GM18861 (cell line): ENCODE results near the gene SSMEM1.
"Not testable (repeated sequence)": the region's sequence is repeated elsewhere in the genome, so short reads cannot be mapped to it uniquely, and the experiment has no call there.

Source experiments
- ATAC-seq: cut with Tn5 transposase; IDR thresholded peaks from one replicate; pipeline ENCODE4 v1.9.1; 2021; ENCODE audit not compliant: unreplicated experiment

The SSMEM1 gene, protein sequence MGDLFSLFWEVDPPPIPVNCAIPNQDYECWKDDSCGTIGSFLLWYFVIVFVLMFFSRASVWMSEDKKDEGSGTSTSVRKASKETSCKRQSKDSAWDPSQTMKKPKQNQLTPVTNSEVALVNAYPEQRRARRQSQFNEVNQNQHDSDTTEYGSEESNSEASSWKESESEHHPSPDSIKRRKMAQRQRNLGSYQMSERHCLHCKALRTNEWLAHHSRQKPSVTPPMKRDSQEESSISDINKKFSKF

DNA sequence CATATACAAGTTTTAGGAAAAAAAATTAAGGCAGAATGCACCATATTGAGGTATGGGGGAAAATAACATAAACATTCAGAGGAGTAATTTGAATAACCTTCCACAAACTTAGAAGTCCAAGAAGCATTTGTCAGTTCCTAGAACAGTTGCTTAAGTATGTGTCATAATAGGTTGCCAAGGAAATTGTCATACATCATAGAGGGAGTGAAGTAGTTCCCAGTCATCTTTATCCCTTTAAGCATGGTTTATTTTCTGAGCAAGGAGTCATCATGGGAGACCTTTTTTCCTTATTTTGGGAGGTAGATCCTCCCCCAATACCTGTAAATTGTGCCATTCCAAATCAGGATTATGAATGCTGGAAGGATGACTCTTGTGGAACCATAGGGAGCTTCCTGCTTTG lies at the start of gene SSMEM1:
Gene SSMEM1 (plus strand): TSS at position 219 of the 400 bp plus-strand sequence. CDS start 51 bp downstream, at position 270.
- ATAC-seq = no peak

DNA sequence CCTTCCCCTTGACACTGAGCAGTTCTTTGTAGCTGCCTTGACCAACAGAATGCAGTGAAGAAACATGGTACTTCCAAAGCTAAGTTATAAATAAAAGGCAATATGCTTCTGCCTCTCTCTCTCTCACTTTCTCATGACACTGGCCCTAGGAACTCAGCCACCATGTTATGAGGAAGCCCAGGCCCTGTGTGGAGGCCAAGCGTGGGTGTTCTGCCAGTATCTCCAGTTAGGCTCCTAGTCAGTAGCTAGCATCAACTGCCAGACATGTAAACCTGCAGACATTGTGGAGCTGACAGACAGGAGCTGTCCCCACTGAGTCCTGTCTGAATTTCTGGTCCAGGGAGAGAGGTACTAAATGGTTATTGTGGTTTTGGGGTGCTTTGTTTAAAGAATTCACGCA lies 47.6 kb upstream of the SSMEM1 start:
- ATAC-seq = no peak

DNA sequence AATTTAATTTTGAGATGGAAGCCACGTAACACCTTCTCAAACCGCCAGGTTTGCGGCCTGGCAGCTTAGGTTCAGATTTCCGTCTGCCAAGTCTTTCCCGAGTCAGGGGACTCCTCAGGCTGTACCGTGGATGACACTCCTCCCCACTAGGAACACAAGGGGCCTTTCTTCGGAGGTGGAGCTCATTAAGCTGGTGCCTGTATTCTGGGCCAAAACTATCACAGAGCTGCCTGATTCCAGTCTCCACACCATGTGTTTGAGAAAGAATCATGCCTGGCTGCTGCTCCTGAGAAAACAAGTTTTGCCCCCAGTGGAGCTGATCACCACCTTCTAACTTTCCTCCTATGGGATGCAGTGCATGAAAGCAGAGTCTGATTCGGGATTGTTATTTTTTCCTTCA lies 47.2 kb upstream of the SSMEM1 start:
- ATAC-seq = no peak

DNA sequence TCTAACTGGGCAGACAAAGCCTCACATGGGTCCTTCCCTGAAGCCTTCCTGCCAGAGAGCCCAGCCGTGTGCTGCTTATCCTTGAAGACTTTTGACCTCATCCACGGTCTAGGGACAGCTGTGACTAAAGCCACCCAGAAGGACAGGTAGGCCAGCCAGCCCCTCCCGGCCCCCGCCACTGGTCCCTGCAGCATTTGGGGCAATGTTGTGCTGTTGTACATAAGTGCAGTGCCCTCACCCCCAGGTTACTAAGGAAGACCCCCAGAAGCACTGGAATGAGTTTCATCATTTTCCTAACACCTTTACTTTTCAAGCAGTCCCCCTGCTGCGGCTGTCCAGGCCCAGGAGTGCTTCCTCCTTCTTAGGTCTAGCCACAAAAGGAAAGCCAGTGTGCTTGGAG lies 45.5 kb upstream of the SSMEM1 start:
- no peak for ATAC-seq

DNA sequence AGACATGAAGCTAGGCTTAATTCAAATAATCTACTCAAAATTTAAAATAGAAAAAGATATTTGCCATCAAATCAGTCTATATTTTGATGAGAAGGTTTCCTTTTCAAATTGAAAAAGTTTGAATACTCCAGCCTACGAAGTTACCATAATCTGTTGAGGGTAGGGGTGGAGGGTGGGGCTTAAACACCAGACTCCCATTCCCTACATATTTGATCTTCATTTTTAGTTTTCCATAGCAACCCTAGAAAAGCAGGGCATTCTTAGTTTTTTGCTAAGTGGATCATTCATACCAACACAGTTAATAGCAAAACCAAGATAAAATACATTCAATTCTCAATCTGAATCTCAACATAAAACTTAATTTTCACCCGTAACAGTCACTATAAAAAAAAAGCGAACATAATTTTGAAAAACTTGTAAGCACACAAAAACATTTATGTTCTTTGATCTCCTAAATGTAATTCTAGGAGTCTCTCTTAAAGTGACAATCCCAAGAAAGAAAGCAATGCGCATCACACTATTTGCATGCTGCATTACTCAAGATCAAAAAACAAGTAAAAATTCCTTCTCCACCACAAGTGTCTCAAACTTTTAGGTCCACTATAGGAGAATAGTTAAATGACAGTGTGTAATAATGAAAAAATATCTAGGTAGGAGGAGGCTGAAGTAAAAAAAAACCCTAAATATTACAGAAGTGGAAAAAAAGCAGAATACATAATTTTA lies 33.3 kb upstream of the SSMEM1 start:
- no peak for ATAC-seq

DNA sequence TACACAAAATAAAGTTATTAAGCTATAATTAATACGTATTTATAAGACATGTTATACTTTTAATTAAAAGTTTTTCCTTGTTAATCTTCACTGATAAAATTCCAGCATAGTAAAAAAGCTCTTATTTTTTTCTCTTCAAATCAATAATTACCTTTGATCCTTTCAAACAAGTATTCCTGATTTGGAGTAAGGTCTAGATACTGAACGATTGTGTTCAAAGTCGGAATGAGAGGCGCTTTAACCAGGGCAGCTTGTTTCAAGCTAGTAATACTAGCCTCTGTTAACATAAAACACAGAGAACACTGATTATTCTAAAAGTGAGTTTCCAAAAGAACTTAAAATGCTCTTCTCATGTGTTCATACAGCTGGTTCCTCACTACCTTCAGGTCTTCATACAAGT lies 29.4 kb upstream of the SSMEM1 start:
- ATAC-seq = no peak

DNA sequence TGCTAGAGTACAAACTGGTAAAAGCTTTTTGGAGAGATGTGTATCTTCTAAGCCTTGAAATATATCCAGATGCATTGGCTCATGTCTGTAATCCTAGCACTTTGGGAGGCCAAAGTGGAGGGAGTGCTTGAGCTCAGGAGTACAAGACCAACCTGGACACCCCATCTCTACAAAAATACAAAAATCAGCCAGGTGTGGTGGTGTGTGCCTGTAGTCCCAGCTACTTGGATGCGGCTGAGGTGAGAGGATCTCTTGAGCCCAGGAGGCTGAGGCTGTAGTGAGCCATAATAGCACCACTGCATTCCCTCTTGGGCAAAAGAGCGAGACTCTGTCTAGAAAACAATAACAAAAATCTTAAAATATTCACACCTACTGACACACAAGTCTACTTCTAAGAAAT lies 28.0 kb upstream of the SSMEM1 start:
- no peak for ATAC-seq

DNA sequence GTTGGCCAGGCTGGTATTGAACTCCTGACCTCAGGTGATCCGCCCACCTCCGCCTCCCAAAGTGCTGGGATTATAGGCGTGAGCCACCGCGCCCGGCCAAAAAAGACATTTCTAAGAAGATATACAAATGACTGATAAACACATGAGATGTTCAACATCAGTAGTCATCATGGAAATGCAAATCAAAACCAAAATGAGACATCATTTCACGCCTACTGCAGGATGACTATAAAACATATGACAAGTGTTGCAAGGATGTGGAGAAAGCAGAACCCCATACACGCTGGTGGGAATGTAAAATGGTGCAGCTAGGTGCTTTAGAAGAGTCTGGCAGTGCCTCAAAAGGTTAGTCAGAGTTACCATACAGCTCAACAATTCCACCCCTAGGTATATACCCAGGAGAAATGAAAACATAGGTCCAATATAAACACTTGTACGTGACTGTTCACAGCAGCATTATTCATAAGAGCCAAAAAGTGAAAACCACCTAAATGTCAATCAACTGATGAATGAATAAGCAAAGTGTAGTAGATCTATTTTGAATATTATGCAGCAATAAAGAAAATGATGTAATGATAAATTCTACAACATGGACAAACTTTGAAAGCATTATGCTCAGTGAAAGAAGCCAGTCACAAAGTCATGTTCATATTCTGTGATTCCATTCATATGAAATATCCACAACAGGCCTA lies 26.9 kb upstream of the SSMEM1 start:
- no peak for ATAC-seq

DNA sequence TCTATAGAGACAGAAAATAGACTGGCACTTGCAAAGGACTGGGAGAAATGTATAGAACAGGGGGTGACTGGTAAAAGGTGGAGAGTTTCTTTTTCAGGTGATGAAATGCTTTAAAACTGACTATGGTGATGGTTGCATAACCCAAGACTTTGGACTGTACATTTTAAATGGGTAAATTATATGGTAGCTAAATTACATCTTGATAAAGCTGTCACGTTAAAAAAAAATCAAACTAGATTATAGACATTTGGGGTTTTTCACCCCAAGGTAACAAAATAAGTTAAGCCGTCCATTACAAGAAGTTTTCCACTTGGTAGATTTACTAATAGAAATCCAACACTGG lies 26.4 kb upstream of the SSMEM1 start:
- ATAC-seq = no peak

DNA sequence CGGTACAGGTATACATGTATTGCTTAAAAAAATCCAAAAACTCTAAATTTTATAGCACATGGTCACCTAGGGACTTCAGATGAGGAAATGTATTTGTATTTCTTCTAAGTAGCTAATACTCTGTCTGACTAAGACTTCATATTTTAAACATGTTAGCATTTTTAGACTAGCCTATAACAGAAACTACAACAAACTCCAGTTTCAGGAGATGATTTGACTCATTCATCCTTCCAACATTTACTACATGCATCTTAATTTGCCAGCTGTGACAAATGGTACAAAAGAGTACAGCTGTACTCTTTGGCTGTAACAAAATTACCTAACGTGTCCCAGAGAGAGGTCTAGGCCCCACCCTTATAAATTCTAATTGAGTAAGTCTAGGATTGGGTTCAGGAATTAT lies 24.7 kb upstream of the SSMEM1 start:
- ATAC-seq = peak; percentile 88

DNA sequence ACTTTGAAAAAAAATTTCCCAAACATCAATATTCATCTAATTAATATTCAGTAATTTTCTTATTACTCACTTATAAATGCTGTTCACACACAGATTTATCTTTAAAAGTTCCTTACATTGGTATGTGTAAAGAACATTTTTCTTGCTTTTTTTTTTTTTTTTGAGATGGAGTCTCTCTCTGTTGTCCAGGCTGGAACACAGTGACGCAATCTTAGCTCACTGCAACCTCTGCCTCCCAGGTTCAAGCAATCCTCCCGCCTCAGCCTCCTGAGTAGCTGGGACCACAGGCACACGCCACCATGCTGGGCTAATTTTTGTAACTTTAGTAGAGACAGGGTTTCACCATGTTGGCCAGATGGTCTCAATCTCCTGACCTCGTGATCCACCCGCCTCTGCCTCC lies 23.3 kb upstream of the SSMEM1 start:
- not testable (repeated sequence) for ATAC-seq

DNA sequence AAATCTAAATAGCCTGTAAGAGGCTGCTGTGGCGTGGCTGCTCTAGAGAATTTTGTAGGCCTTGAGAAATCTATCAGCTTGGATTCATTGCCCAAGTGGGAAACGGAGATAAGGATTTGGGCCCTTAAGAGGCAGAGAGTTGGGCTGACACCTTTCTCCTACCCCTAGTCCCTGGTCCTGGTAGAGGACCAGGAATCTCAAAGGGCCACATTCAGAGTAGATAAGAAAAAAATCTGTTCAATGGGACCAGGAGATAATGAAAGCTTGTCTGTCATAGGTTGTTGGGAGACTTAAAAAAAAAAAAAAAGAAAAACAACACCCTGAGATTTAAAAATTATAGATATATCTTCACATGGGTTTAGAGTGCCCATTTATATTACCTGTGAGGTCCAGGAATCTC lies 20.3 kb upstream of the SSMEM1 start:
- ATAC-seq = no peak

DNA sequence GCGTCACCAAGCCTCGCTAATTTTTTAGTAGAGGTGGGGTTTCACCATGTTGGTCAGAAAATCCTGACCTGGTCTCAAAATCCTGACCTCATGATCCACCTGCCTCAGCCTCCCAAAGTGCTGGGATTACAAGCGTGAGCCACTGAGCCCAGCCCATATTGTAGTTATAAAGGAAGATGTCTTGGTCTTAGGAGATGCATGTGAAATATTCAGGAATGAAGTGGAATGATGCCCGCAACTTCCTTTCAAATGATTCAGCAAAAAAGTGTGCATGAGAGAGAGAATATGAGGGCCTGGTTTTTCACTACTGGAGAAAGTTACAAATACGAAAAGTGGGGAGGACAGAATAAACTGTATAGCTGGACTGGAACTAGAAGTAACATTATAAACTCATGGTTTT lies 18.3 kb upstream of the SSMEM1 start:
- ATAC-seq = no peak

DNA sequence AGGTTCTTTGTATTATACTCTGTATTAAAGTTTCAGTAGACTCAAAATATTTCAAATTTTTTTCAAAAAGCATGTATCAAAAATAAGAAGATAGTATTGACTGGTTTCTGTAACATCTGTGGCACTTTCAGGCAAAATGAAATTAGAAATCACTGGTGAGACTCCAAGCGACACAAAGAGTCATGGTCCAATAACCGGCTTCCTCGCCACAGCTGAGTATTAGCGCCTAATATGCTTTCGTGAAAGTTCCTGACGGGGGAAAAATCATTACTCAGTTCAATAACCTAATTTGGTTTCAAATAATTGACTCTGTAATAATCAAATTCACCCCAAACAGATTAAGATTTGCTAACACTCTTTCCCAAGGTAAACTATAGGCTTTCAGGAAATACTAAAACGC lies 15.9 kb upstream of the SSMEM1 start:
- no peak for ATAC-seq

DNA sequence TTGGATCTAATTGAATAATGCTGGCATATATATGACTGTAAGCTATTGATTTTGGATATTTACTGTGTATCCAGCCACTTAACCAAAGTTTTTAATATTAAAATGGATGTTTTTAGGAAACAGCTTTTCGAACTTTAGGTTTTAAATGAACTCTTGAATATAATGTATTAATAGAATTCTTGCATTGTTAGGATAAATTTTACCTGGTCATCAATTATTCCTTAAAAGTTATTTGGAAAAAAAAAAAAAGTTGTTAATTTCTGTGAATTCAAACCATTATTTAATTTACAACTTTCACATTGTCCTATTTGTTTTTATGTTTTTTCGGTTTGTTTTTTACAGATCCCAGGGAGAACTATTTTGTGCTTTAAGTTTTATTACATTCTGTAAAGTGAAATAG lies 12.3 kb upstream of the SSMEM1 start:
- ATAC-seq = no peak

DNA sequence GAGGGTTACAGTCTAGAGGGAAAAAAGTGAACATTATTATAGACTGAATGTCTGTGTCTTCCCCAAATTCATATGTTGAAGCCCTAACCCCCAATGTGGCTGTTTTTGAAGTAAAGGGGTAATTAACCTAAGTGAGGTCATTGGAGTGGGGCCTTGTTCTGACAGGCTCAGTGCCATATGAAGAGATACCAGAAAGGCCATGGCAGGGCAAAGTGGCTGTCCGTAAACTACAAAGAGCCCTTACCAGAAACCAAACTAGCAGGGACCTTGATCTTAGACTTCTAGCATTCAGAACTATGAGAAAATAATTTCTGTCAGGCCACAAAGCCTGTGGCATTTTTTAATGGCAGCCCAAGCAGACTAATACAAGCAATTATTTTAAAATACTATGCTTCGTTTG lies 11.2 kb upstream of the SSMEM1 start:
- ATAC-seq = no peak

DNA sequence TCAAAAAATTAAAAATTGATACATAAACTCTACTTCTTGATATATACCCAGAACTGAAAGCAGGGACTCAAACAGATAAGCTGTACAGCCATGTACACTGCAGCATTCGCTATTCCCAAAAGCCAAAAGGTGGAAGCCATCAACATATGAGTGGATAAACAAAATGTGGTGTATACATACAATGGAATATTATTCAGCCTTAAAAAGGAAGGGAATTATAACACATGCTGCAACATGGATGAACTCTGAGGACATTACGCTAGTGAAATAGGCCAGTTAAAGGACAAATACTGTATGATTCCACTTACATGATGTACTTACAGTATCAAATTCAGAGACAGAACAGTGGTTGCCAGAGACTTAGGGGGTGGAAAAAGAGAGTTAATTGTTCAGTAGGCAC lies 10.6 kb upstream of the SSMEM1 start:
- no peak for ATAC-seq

DNA sequence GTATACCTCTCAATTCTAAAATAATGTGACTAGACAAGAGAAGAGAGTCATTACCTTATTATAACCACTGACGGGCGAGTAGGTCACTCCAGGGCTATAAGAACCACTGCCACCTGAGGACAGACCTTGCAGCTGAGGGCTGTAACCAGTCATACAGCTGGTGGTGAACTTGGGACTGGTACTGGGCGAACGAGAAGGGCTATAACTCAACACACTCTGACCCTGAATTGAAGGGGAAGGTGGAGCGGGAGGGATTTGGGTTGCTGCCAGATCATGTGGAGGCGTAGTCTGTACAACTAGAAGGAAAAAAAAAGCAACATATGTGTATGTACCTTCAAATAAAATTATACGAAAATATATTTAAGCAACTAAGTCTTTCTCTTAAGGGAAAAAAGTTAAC lies 5.9 kb upstream of the SSMEM1 start:
- no peak for ATAC-seq

DNA sequence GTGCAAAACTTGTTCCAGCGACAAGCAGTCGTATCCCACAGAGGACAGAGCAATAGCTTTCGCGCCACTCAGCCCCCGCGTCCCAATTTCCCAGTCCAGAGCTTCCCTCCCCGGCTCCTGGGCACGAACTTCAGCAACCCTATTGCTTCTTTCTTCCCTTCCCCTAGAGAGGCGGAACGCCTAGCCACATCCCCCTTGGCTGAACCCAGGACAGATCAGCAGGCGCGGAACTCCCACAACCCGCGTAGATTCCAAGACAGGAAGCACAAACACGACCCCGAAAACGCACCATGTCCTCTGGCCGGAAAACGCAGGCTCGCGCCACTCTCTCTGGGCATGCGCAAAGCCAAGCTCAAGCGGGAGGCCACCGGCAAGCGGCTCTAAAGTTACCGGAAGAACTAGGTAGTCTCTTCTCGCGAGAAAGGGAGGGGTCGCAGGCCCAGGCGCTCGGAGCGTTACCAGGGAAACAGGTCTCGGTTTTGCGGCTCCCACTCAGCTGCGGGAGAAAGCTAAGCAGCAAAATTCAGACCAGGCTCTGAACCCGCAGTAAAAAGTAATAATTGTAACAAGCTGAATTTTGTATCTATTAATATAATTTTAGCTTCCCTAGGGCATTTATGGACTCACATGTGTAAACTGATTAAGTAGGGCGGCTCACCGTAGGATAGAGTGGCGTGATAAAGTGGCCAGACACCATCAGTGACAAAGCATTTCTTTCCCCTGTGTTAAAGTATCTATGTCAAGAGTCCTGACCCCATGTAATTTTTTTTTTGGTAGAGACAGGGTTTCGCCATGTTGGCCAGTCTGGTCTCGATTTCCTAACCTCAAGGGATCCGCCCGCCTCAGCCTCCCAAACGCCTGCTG lies 2.3 kb upstream of the SSMEM1 start, which contains the start of gene TMEM209:
Gene TMEM209 (minus strand): TSS at position 323 of the 864 bp plus-strand sequence. CDS start 31 bp downstream, at position 292.
- peak; percentile 93 for ATAC-seq

DNA sequence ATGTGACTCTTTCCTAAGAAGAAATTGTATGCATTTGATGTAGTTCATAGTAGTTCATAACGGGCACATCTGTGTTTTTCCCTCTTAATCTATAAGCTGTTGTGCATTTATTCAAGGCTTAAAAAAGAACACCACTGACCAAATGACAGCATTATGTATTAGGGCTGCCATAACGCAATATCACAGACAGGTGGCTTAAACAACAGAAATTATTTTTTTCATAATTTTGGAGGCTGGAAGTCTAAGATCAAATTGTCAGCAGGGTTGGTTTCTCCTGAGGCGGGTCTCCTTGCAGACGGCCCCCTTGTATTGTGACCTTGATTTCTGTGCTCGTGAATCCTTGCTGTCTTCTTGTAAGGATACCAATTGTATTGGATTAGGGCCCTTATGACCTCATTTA lies 627 bp upstream of the SSMEM1 start:
- no peak for ATAC-seq

DNA sequence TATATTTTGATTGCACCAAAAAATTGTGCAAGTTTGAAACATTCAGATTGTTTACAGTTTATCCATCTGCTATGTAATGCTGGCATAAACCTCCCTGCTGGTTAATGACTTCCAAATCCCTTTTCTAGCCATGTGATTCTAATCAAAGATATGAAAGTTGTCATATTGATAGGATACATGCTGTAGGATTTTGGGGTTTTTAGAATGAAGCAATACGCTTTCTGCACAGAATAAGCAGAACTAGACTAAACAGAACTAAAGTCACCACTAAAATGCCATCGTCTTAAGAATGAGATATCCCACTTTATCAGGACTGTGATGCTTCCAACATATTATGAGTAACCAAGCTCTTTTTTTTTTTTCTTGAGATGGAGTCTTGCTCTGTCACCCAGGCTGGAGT lies 856 bp downstream of the SSMEM1 start:
- no peak for ATAC-seq
